GM18517 (cell line): ENCODE measurements around the gene CD82.
"Not testable (repeated sequence)": the region's sequence is repeated elsewhere in the genome, so short reads cannot be mapped to it uniquely, and the experiment has no call there.

Experiments used
- ATAC-seq: cut with Tn5 transposase; IDR thresholded peaks from one replicate; pipeline ENCODE4 v1.9.1; 2021; ENCODE audit warnings: mild to moderate bottlenecking, moderate library complexity; ENCODE audit not compliant: unreplicated experiment

Gene CD82

DNA sequence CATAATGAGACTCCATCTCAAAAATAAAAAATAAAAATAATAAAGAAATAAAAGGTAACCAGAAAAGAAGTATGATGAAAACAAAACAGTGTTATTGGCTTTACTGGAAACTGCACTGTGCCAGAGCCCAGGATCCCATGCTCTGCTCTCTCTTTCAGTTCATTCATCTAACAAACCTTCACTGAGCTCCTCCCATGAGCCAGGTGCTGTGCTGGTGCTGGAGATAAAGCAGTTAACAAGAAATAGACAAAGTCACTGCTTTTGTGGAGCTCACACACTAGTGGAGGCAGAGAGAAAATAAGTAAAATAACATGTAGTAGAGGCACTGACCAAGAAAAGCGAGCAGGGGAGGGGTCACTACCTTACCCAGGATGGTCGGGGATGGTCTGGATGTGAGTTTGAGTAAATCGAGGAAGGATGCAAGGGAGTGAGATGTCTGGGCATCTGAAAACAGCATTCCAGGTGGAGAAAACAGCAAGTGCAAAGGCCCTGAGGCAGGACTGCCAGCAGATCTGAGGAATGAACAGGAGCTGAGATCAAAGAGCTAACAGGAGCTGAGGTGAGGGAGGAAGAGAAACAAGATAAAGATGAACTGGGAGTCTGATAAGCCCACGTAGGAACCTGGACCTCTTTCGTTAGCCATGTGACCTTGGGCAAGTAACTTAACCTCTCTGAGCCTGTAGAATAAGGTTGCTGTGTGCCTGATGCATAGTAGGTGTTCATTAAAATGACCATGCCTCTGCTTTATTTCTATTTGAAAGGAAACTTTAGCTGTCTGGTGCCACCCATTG lies 31.3 kb upstream of the CD82 start:
- no peak for ATAC-seq

DNA sequence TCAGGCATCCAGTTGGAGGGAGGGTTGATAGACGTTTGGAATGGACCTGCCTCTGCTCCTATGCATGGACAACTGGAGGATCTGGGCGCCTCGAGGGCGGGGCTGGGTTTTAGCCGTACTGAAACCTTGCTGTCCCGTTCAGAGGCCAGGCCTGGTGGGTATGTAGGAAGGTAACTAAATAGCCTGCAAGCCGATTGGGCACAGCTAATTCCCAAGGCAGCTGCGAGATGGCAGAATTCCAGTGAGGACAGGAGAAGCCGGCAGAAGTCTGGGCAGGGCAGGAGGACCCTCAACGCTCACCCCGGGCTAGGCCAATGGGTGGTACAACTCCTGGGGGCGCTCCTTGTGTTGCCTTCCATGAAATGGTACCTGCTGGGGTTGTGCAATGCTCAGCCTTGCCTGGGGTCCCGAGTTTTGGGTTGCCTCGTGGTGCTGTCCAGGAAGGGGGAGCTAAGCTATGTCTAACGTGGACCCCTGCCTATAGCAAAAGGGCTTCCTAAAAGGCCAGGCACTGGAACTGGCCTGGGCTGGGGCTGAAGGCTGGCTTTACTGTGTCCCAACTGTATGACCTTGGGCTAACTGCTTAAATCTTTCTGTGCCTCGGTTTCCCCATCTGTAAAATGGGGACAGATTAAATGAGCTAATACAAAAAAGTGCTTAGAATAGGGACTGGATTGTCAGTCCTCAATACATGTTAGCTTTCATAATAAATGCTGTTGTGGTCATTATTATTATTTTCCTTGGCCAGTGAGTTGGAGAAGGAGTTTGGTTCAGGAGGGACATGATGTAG lies 30.1 kb upstream of the CD82 start:
- no peak for ATAC-seq

DNA sequence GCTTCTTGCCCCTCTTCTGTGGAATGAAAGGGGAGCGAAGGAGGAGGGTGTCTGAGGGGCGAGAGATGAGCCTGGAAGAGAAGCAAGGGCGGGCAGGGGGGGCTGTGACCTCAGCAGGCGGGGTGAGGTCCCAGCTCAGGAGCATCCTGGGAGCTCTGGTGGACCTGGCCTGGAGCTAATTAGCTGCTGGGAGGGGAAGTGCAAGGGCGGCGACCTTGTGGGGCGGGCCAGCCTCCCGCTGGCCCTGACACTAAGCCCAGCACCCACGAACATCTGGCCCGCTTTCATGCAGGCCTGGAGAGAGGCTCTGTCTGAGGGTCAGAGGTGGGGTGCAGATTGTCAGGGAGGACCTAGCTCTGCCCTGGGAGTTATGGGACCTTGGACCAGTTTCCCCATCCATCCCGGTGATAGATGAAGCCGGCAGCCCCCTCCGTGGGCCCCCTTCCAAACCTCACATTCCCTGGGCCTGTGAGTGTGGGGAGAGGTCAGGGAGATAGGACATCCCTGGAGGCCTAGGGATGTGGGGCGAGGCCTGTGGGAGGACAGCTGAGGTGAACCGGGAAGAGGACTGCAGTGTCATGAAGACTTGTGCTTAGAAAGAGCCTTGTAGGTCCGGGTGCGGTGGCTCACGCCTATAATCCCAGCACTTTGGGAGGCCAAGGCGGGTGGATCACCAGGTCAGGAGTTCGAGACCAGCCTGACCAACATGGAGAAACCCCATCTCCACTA lies 28.5 kb upstream of the CD82 start:
- no peak for ATAC-seq

DNA sequence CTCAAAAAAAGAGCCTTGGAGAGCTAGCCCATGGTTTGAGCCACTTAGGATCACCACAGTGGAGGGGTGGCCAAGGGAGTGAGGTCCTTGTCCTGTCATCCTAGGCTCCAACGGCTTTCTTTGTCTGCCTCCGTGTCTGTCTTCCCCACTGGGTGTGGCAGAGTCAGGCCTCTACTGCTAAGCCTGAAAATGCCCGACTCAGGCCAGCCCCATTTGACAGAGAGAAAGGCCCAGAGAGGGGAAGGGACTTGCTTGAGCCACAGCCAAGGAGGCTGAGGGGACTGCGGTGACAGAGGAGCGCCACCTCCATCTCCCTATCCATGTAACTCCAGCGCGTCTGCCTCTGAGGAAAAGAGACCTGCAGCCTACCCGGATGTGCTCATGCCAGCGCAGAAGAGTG lies 27.8 kb upstream of the CD82 start:
- no peak for ATAC-seq

DNA sequence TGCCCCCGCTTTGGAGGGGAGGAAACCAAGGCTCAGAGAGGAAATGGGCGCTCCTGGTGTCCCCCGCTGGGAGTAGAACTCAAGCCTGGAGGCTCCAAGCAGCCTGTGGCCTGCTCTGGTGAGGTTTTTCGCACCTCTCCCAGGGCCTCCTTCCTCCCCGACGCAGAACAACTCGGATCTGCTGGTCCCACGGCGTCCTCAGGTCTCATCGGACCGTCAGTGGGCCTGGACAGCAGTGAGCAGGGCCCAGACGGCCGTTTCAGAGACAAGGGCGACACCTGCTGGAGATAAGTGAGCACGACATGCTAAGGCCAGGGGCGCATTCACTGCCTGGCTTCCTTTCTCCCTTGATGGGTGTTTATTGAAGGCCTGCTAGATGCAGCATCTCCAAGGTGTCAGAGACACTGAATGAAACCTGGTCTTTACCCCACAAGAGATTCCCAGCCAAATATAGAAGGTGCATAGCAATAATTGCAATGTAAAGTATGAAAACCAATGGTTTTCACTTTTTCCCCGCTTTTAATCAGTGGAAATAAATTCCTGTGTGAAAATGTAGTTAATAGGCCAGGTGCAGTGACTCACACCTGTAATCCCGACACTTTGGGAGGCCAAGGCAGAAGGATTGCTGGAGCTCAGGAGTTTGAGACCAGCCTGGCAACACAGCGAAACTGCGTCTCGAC lies 26.9 kb upstream of the CD82 start:
- ATAC-seq, result no peak

DNA sequence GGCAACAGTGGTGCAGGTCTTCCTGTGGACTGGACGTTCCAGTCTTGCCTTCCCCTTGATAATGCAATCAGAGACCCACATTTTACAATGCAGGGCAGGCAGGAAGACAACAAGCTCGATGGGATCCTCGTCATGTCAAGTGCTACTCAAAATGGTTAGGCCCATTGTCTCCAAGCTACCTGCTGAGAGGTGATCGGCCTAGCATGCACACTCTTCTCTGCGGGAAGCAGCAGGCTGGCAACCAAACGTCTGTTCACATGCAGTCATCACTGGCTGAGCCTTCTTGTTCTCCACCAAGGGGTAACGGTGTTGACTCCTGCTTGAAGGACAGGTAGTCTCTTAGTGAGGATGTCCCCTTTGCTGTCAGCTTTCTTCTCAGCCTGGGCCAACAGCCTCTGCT lies 25.5 kb upstream of the CD82 start:
- ATAC-seq, result no peak

DNA sequence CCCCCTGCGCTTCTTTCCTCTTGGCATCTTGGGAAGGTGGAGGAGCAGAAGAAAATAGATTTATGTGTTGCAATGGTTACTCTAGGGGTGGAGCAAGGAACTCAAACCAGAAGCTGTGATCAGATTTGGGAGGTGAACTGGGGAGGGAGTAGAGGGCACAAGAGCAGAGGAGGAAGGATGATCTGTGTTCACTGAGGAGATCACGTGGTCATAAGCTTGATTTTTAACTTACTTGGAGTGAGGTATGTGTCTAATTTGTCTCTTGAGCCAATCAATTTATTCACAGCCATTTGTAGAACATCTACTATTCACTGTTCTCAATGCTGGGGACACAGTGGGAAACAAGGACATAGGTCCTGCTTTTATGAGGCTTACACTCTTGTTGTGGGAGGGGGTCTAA lies 24.8 kb upstream of the CD82 start:
- no peak for ATAC-seq

DNA sequence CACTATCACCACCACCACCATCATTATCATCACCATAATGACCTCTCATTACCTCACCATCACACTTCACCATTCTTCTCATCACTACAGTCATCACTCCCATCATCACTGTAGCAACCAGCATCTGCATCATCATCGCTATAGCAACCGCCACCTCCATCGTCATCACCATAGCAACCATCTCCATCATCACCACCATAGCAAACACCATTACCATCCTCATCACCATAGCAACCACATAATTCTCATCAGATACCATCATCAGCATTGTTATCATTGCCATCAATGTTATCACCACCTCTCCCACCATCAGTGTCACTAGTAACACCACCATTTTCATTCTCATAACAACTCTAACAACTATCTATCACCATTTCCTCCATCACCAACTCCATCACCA lies 23.1 kb upstream of the CD82 start:
- no peak for ATAC-seq

DNA sequence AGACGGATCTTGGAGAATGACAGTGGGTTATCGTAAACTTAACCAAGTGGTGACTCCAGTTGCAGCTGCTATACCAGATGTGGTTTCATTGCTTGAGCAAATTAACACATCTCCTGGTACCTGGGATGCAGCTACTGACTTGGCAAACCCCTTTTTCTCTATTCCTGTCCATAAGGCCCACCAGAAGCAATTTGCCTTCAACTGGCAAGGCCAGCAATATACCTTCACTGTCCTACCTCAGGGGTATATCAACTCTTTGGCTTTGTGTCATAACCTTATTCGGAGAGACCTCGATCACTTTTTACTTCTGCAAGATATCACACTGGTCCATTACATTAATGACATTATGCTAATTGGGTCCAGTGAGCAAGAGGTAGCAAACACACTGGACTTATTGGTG lies 18.5 kb upstream of the CD82 start:
- ATAC-seq, result not testable (repeated sequence)

DNA sequence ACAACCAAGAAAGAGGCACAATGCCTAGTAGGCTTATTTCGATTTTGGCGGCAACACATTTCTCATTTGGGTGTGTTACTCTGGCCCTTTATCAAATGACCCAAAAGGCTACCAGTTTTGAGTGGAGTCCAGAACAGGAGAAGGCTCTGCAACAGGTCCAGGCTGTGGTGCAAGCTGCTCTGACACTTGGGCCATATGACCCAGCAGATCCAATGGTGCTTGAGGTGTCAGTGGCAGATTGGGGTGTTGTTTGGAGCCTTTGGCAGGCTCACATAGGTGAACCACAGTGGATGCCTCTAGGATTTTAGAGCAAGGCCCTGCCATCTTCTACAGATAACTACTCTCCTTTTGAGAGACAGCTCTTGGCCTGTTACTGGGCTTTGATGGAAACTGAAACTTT lies 17.9 kb upstream of the CD82 start:
- not testable (repeated sequence) for ATAC-seq

DNA sequence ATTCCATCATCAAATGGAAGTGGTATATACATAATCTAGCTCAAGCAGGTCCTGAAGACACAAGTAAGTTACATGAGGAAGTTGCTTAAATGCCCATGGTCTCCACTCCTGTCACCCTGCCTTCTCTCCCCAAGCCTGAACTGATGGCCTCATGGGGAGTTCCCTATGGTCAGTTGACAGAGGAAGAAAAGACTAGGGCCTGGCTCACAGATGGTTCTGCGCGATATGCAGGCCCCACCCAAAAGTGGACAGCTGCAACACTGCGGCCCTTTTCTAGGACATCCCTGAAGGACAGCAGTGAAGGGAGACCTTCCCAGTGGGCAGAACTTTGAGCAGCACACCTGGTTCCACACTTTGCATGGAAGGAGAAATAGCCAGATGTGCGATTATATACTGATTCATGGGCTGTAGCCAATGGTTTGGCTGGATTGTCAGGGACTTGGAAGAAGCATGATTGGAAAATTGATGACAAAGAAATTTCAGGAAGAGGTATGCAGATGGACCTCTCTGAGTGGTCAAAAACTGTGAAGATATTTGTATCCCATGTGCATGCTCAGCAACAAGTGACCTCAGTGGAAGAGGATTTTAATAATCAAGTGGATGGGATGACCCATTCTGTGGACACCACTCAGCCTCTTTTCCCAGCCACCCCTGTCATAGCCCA lies 17.3 kb upstream of the CD82 start:
- no peak for ATAC-seq

DNA sequence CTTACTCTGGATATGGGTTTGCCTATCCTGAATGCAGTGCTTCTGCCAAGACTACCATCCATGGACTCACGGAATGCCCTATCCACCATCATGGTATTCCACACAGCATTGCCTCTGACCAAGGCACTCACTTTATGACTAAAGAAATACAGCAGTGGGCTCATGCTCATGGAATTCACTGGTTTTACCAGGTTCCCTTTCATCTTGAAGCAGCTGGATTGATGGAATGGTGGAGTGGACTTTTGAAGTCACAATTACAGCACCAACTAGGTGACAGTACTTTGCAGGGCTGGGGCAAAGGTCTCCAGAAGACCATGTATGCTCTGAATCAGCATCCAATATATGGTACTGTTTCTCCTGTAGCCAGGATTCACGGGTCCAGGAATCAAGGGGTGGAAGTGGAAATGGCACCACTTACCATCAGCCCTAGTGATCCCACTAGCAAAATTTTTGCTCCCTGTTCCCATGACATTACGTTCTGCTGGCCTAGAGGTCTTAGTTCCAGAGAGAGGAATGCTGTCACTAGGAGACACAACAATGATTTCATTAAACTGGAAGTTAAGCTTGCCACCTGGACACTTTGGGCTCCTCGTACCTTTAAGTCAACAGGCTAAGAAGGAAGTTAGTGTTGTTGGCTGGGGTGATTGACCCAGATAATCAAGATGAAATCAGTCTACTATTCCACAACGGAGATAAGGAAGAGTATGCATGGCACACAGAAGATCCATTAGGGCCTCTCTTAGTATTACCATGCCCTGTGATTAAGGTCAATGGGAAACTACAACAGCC lies 16.3 kb upstream of the CD82 start:
- ATAC-seq, result not testable (repeated sequence)

DNA sequence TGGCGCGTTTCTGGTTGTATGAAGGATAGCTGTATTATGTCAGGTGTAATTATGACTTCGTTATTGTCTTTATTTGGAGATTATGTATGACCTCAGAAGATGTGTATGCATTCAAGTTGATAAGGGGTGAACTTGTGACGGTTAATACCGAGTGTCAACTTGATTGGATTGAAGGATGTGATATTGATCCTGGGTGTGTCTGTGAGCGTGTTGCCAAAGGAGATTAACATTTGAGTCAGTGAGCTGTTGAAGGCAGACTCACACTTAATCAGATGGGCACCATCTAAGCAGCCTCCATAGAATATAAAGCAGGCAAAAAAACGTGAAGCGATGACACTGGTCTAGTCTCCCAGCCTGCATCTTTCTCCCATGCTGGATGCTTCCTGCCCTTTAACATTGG lies 15.3 kb upstream of the CD82 start:
- no peak for ATAC-seq

DNA sequence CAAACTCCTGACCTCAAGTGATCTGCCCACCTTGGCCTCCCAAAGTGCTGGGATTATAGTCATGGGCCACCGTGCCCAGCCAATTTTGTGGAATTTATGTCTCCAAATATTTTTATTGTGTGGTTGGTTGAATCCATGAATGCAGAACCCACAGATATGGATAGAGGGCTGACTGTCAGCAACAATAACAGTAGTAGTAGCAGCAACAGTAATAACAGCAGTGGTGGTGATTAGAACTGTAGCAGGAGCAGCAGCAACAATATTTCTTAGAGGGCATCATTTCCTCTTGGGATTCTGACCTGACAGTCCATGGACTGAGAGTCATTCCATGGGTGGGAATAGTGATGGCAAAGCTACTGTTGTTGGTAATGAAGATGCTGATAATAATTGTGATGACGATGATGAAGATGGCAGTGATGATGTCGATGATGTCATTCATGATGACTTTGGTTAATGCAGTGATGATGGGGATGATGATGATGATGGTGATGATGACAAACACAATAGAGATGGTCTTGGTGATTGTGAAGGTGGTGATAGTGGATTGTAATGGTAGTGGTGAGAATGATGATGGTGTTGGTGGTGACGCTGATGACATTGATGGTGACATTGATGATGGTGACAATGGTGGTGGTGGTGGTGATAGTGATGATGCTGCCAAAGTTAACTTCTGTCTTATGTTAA lies 13.9 kb upstream of the CD82 start:
- ATAC-seq, result no peak

DNA sequence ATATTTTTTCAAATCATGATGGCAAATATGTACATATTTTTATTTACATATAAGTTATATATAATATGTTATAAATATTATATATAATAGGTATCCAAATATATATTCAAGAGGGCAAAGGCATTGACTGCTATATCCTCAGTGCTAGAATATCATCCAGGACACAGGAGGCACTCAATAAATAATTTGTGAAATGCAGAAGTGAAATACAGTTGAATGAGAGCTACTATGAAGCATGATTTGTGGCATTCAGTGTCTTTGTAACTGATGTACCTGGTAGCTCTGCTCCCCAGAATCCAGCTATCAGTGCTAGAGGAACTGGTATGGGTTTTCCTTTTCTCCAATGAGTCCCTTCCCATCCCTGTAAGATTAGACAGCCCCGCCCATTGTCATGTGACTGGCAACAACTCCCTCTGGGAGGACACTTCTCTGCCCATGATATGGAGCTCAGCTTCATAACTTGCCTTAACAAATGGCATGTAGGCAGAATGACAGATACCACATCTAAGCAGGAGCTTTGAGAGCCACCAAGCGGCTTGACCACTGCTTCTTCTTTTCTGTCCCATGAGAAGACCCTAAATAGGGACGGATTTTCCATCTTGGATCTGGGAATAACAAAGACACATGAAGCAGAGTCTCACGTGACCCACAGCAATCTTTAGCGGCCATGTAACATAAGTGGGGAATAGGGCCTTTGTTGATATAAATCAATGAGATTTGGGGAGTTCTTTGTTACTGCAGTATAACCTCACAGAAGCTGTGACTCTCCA lies 10.2 kb upstream of the CD82 start:
- no peak for ATAC-seq

DNA sequence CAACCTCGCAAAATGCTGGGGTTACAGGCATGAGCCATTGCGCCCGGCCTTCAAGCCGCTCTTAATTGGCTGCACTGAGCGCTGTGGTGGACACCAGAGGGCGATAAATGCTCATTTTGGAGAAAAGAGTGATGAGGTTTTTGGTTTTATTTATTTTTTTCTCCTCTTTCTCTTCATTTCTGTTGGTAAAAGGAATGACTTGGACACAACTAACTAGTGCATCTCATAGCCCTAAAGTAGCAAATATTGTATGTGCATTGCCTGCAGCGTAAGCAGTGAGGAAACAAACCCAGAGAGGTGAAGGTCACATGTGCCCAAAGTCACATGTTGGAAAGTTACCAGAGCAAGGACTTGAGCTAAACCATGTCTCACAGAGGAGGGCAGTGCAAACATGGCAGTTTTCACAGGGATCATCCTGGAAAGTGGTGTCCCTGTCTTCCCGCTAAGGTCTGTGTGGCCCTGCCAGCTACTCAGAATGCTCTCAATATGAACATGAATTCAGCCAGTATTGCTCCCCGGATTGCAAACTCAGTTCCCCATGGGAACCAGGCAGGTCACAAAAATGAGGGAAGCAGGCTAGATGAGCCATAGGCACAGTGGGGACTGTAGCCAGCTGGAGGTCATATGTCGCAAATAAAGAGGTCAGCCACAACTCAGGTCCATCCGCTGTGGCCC lies 8.6 kb upstream of the CD82 start:
- peak; percentile 55 for ATAC-seq

DNA sequence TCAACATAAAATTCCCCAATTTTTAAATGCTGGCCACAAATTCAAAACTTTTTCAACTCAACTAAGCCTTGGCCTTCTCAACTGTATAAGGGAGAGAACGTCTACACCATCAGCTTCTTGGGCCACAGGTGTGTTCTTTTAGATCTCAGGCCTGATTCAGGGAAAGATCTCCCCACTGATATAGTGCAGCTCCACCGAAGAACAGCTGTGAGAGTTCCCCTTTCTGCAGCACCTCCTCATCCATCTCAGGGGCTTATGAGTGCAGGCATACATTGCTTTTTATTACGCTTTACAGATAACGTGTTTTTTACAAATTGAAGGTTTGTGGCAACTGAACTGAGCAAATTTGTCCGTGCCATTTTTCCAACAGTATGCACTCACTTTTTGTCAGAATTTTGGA lies 8.0 kb upstream of the CD82 start:
- no peak for ATAC-seq
